ENCODE data around the gene XYLB.

Gene XYLB

GRCh38 chr3:38383156-38383875, 36.7 kb downstream of the XYLB start:
- no peaks in the 10 kb centered on the region for H3K79me2 ChIP-seq (ENCODE audit: control insufficient read depth, low read length)
- no peaks in the 10 kb centered on the region for H3K9me2 ChIP-seq (replicated peaks; ENCODE audit: control insufficient read depth, low read length)
- H3K4me3 ChIP-seq (ENCODE audit: low read length) = no peak overlapping the region
- no peaks in the 10 kb centered on the region for H4K20me1 ChIP-seq (ENCODE audit: control insufficient read depth, insufficient read depth, low read depth, low read length)
- no peak overlapping the region for H3K27ac ChIP-seq (ENCODE audit: low read depth, low read length)
- H3K27me3 ChIP-seq (ENCODE audit: control insufficient read depth, low read length) = no peaks in the 10 kb centered on the region
- peaks cover 24% of the 10 kb centered on the region for H3K36me3 ChIP-seq (ENCODE audit: control insufficient read depth, low read length)
- H3K9me3 ChIP-seq (ENCODE audit: control insufficient read depth, insufficient read depth, low read length) = no peaks in the 10 kb centered on the region
- TF ChIP-seq EZH2phosphoT487 (IDR thresholded peaks at IDR 0.05; ENCODE audit: borderline replicate concordance, low read length) (no peak), CTCF (IDR thresholded peaks at IDR 0.05; ENCODE audit: low read depth, low read length, poor library complexity, severe bottlenecking) (no peak)
- H3K4me2 ChIP-seq (ENCODE audit: low read length) = no peak overlapping the region
- H3F3A ChIP-seq (ENCODE audit: control insufficient read depth, insufficient read depth) = no peaks in the 10 kb centered on the region
- H3K4me1 ChIP-seq (ENCODE audit: control insufficient read depth, low read length) = no peaks in the 10 kb centered on the region

- Histone ChIP-seq H3F3A (ENCODE audit: control insufficient read depth, insufficient read depth) (no peaks in the 10 kb centered on the region), H4K20me1 (ENCODE audit: control insufficient read depth, insufficient read depth, low read depth, low read length) (no peaks in the 10 kb centered on the region), H3K27me3 (ENCODE audit: control insufficient read depth, low read length) (no peaks in the 10 kb centered on the region), H3K27ac (ENCODE audit: low read depth, low read length) (no peak overlapping the region), H3K4me2 (ENCODE audit: low read length) (no peak overlapping the region), H3K4me3 (ENCODE audit: low read length) (no peak overlapping the region), H3K79me2 (ENCODE audit: control insufficient read depth, low read length) (no peaks in the 10 kb centered on the region), H3K9me3 (ENCODE audit: control insufficient read depth, insufficient read depth, low read length) (no peaks in the 10 kb centered on the region), H3K36me3 (ENCODE audit: control insufficient read depth, low read length) (no peaks in the 10 kb centered on the region), H3K9me2 (replicated peaks; ENCODE audit: control insufficient read depth, low read length) (no peaks in the 10 kb centered on the region), H3K4me1 (ENCODE audit: control insufficient read depth, low read length) (no peaks in the 10 kb centered on the region)
- TF ChIP-seq CTCF (IDR thresholded peaks at IDR 0.05; ENCODE audit: low read depth, low read length, poor library complexity, severe bottlenecking) (no peak), EZH2phosphoT487 (IDR thresholded peaks at IDR 0.05; ENCODE audit: borderline replicate concordance, low read length) (no peak)
Measured at GRCh38 chr3:38386992-38387750, 40.6 kb downstream of the XYLB start.

- TF ChIP-seq EZH2phosphoT487 (IDR thresholded peaks at IDR 0.05; ENCODE audit: borderline replicate concordance, low read length) (no peak), CTCF (IDR thresholded peaks at IDR 0.05; ENCODE audit: low read depth, low read length, poor library complexity, severe bottlenecking) (no peak)
- no peak overlapping the region for H3K4me2 ChIP-seq (ENCODE audit: low read length)
- no peaks in the 10 kb centered on the region for H3K36me3 ChIP-seq (ENCODE audit: control insufficient read depth, low read length)
- no peaks in the 10 kb centered on the region for H3K4me1 ChIP-seq (ENCODE audit: control insufficient read depth, low read length)
- no peaks in the 10 kb centered on the region for H3K79me2 ChIP-seq (ENCODE audit: control insufficient read depth, low read length)
- H3F3A ChIP-seq (ENCODE audit: control insufficient read depth, insufficient read depth) = no peaks in the 10 kb centered on the region
- H3K4me3 ChIP-seq (ENCODE audit: low read length) = no peak overlapping the region
- no peaks in the 10 kb centered on the region for H3K9me2 ChIP-seq (replicated peaks; ENCODE audit: control insufficient read depth, low read length)
- H3K9me3 ChIP-seq (ENCODE audit: control insufficient read depth, insufficient read depth, low read length) = no peaks in the 10 kb centered on the region
- H4K20me1 ChIP-seq (ENCODE audit: control insufficient read depth, insufficient read depth, low read depth, low read length) = no peaks in the 10 kb centered on the region
- no peaks in the 10 kb centered on the region for H3K27me3 ChIP-seq (ENCODE audit: control insufficient read depth, low read length)
- H3K27ac ChIP-seq (ENCODE audit: low read depth, low read length) = no peak overlapping the region
Measured at GRCh38 chr3:38387862-38388261, 41.3 kb downstream of the XYLB start.

Measured in DOHH2 (cell line).